Liver (tissue), 9 donors: ENCODE results near the gene ALDOA. TPM values are rescaled to one million over a fixed set of nuclear protein-coding genes. Genes with fewer than 3 reads are reported as not detected.

Experiments used
- DNase-seq: peaks from one replicate; pipeline ENCODE4 v3.0.0-alpha.2; 2017; ENCODE audit warnings: low spot score
- H3K27ac ChIP-seq, 2 donors: one replicate each; pipeline ENCODE4 v1.7.0; 2013; ENCODE audit warnings: inconsistent platforms in 2 of 2, low read length in 2 of 2, control low read depth in 1 of 2, low read depth in 1 of 2, mild to moderate bottlenecking in 1 of 2
- H3K27me3 ChIP-seq, 4 donors: one replicate each; pipeline versions ENCODE4 v1.6.1 to v1.7.0; 2013; ENCODE audit warnings: low read length in 3 of 4, inconsistent platforms in 1 of 4, mild to moderate bottlenecking in 1 of 4, moderate library complexity in 1 of 4; ENCODE audit not compliant: control insufficient read depth in 4 of 4, insufficient read depth in 4 of 4
- H3K36me3 ChIP-seq, 4 donors: one replicate each; pipeline versions ENCODE4 v1.6.1 to v1.7.0; 2013; ENCODE audit warnings: low read length in 3 of 4, mild to moderate bottlenecking in 3 of 4, low read depth in 1 of 4, moderate library complexity in 1 of 4; ENCODE audit not compliant: control insufficient read depth in 4 of 4, insufficient read depth in 3 of 4
- H3K4me1 ChIP-seq, 4 donors: one replicate each; pipeline versions ENCODE4 v1.6.1 to v1.7.0; 2013; ENCODE audit warnings: low read length in 3 of 4, mild to moderate bottlenecking in 3 of 4, moderate library complexity in 1 of 4; ENCODE audit not compliant: control insufficient read depth in 4 of 4, insufficient read depth in 4 of 4
- H3K4me3 ChIP-seq, 3 donors: one replicate each; pipeline versions ENCODE4 v1.6.1 to v1.7.0; 2013; ENCODE audit warnings: low read length in 3 of 3, control low read depth in 1 of 3, low read depth in 1 of 3, mild to moderate bottlenecking in 1 of 3
- H3K9ac ChIP-seq, 2 donors: one replicate each; pipeline ENCODE4 v1.7.0; 2013; ENCODE audit warnings: low read length in 2 of 2, mild to moderate bottlenecking in 2 of 2, moderate library complexity in 2 of 2, control low read depth in 1 of 2, low read depth in 1 of 2
- H3K9me3 ChIP-seq, 4 donors: one replicate each; pipeline versions ENCODE4 v1.6.1 to v1.7.0; 2013; ENCODE audit warnings: low read length in 3 of 4; ENCODE audit not compliant: control insufficient read depth in 4 of 4
- ATF3 ChIP-seq: IDR thresholded peaks from 2 replicates; pipeline ENCODE4 v1.6.1; 2016; ENCODE audit warnings: antibody characterized with exemption
- CTCF ChIP-seq: fragments of 150-350 bp; IDR thresholded peaks from 2 replicates; pipeline ENCODE4 v1.5.1; 2017; ENCODE audit warnings: improper control_type of control experiment, low read depth, low read length; ENCODE audit not compliant: missing input control
- EGR1 ChIP-seq, 2 donors: IDR thresholded peaks; 2 replicates each; pipeline ENCODE4 v1.6.1; 2016 to 2018; ENCODE audit warnings: antibody characterized with exemption in 2 of 2, low read depth in 2 of 2
- FOXA1 ChIP-seq: IDR thresholded peaks from 2 replicates; pipeline ENCODE4 v1.6.1; 2016; ENCODE audit warnings: antibody characterized with exemption
- FOXA2 ChIP-seq: IDR thresholded peaks from 2 replicates; pipeline ENCODE4 v1.6.1; 2016; ENCODE audit warnings: antibody characterized with exemption
- GABPA ChIP-seq, 2 donors: IDR thresholded peaks in 1 of 2; conservative IDR thresholded peaks in 1 of 2; 2 replicates each; pipeline ENCODE4 v1.6.1; 2016; ENCODE audit warnings: antibody characterized with exemption in 2 of 2, mild to moderate bottlenecking in 1 of 2, moderate library complexity in 1 of 2
- HNF4A ChIP-seq, 2 donors: conservative IDR thresholded peaks; 2 replicates each; pipeline ENCODE4 v1.6.1; 2016; ENCODE audit warnings: antibody characterized with exemption in 2 of 2, mild to moderate bottlenecking in 2 of 2
- HNF4G ChIP-seq: IDR thresholded peaks from 2 replicates; pipeline ENCODE4 v1.6.1; 2016; ENCODE audit warnings: antibody characterized with exemption
- JUND ChIP-seq, 2 donors: IDR thresholded peaks; 2 replicates each; pipeline ENCODE4 v1.6.1; 2016; ENCODE audit warnings: antibody characterized with exemption in 2 of 2
- MAX ChIP-seq: IDR thresholded peaks from 2 replicates; pipeline ENCODE4 v1.6.1; 2016; ENCODE audit warnings: antibody characterized with exemption
- NR2F2 ChIP-seq: IDR thresholded peaks from 2 replicates; pipeline ENCODE4 v1.6.1; 2016; ENCODE audit warnings: antibody characterized with exemption
- RAD21 ChIP-seq, 2 donors: IDR thresholded peaks; 2 replicates each; pipeline ENCODE4 v1.6.1; 2016; ENCODE audit warnings: antibody characterized with exemption in 2 of 2, mild to moderate bottlenecking in 2 of 2
- REST ChIP-seq: IDR thresholded peaks from 2 replicates; pipeline ENCODE4 v1.6.1; 2016; ENCODE audit warnings: antibody characterized with exemption, mild to moderate bottlenecking
- RXRA ChIP-seq, 2 donors: IDR thresholded peaks; 2 replicates each; pipeline ENCODE4 v1.6.1; 2017 to 2018; ENCODE audit warnings: antibody characterized with exemption in 2 of 2, mild to moderate bottlenecking in 1 of 2
- SP1 ChIP-seq: IDR thresholded peaks from 2 replicates; pipeline ENCODE4 v1.6.1; 2018; ENCODE audit warnings: antibody characterized with exemption, mild to moderate bottlenecking
- TAF1 ChIP-seq: conservative IDR thresholded peaks from 2 replicates; pipeline ENCODE4 v1.6.1; 2016; ENCODE audit warnings: antibody characterized with exemption, mild to moderate bottlenecking
- YY1 ChIP-seq: IDR thresholded peaks from 2 replicates; pipeline ENCODE4 v1.6.1; 2016; ENCODE audit warnings: antibody characterized with exemption, mild to moderate bottlenecking
- ZBTB33 ChIP-seq: IDR thresholded peaks from 2 replicates; pipeline ENCODE4 v1.6.1; 2016; ENCODE audit warnings: antibody characterized with exemption
- WGBS: extraction: QIAGEN DNeasy Blood & Tissue Kit; methylation state at CpG from one replicate; pipeline ENCODE4 v1.1.7; 2013; 5-methylcytosine and 5-hydroxymethylcytosine counted together
- polyA plus RNA-seq, 2 donors: library from polyadenylated mRNA; stranded (reverse) in 1 of 2; unstranded in 1 of 2; fragments of 200-250 nt in 1 of 2; fragments of >200 nt in 1 of 2; fragmentation: Nextera tagmentation in 1 of 2; extraction: Ambion mirVana in 1 of 2; gene quantifications; one replicate each; pipeline versions ENCODE4 v1.2.1 to v1.2.3, GENCODE V29; 2013 to 2015
- total RNA-seq, 2 donors: library from RNA; depleted of rRNA; stranded (reverse); fragments of >200 nt; gene quantifications; one replicate each; pipeline ENCODE4 v1.2.3, GENCODE V29; 2014
- donor health status: healthy.
- donor health status: healthy.
- donor health status: healthy.
- donor health status: healthy.
- donor health status: healthy.

Gene ALDOA
- total and polyA plus RNA-seq, 4 donors, result 96.8 to 251 (median 121) TPM

- no peak for TF ChIP-seq CTCF
- no peak for TF ChIP-seq YY1
- TF ChIP-seq REST, result no peak
Measured at GRCh38 chr16:30113031-30113710, 47.6 kb downstream of the ALDOA start, which contains the start of gene GDPD3 (continued).

GRCh38 chr16:30113711-30114333, 48.3 kb downstream of the ALDOA start:
- H3K36me3 ChIP-seq, result peaks cover 4 to 18% (median 7%) of the 10 kb centered on the region in 4 donors
- TF ChIP-seq EGR1 (IDR thresholded peaks at IDR 0.05; ENCODE audit: low read depth in 2 of 2) (no peak), YY1 (no peak), MAX (no peak), HNF4G (no peak), CTCF (no peak), FOXA1 (no peak), TAF1 (no peak), NR2F2 (no peak)
- H3K27me3 ChIP-seq, result no peaks in the 10 kb centered on the region
- H3K27ac ChIP-seq, result no peak overlapping the region
- no peaks in the 10 kb centered on the region for H3K9me3 ChIP-seq
- no peak for DNase-seq
- WGBS, result 93% methylated on average over 20 of the region's 20 CpGs
- no peaks in the 10 kb centered on the region for H3K4me1 ChIP-seq
- no peak overlapping the region for H3K4me3 ChIP-seq
- no peak overlapping the region for H3K9ac ChIP-seq

- no peak overlapping the region for H3K4me3 ChIP-seq
- peaks cover 4 to 21% (median 7%) of the 10 kb centered on the region in 4 donors for H3K36me3 ChIP-seq
- DNase-seq, result no peak
- H3K9me3 ChIP-seq, result no peaks in the 10 kb centered on the region
- H3K27me3 ChIP-seq, result no peaks in the 10 kb centered on the region
- 88% methylated on average over 11 of the region's 11 CpGs for WGBS
- no peak overlapping the region for H3K9ac ChIP-seq
- H3K27ac ChIP-seq, result no peak overlapping the region
- H3K4me1 ChIP-seq, result no peaks in the 10 kb centered on the region
- TF ChIP-seq MAX (no peak), ZBTB33 (no peak), HNF4A (conservative IDR thresholded peaks at IDR 0.05) (no peak), GABPA (IDR thresholded peaks at IDR 0.05 in 1 of 2, conservative IDR thresholded peaks at IDR 0.05 in 1 of 2) (no peak), FOXA1 (no peak), RAD21 (IDR thresholded peaks at IDR 0.05) (no peak), RXRA (IDR thresholded peaks at IDR 0.05) (no peak), TAF1 (no peak), FOXA2 (no peak), EGR1 (IDR thresholded peaks at IDR 0.05; ENCODE audit: low read depth in 2 of 2) (no peak), ATF3 (no peak), HNF4G (no peak), NR2F2 (no peak), YY1 (no peak), JUND (IDR thresholded peaks at IDR 0.05) (no peak), SP1 (no peak)
Measured at GRCh38 chr16:30114411-30114810, 48.9 kb downstream of the ALDOA start.
